ENCODE results near the gene MAPK7.

MAPK7 gene

GRCh38 chr17:19386051-19386929 is 8.0 kb downstream of the MAPK7 start:
- no peak overlapping the region for H3K4me3 Mint-ChIP-seq
- H3K27me3 Mint-ChIP-seq (ENCODE audit: low read depth), result peaks cover 33% of the 10 kb centered on the region
- no peak overlapping the region for H3K27ac Mint-ChIP-seq
- H3K4me1 Mint-ChIP-seq (ENCODE audit: low read depth), result peaks cover 2% of the 10 kb centered on the region
- H3K9me3 Mint-ChIP-seq, result no peaks in the 10 kb centered on the region
- peaks cover 15% of the 10 kb centered on the region for H3K36me3 Mint-ChIP-seq (ENCODE audit: low read depth)

GRCh38 chr17:19386974-19387920 is 8.9 kb downstream of the MAPK7 start, which contains the start of gene MFAP4:
MFAP4 (minus strand) TSS chr17:19387190; CDS start chr17:19387155, 35 bp downstream.
- Mint-ChIP-seq H3K27me3 (ENCODE audit: low read depth) (peaks cover 35% of the 10 kb centered on the region), H3K4me1 (ENCODE audit: low read depth) (peaks cover 2% of the 10 kb centered on the region), H3K4me3 (no peak within 1 kb of the TSS), H3K9me3 (no peaks in the 10 kb centered on the region), H3K27ac (no peak within 1 kb of the TSS), H3K36me3 (ENCODE audit: low read depth) (peaks cover 13% of the 10 kb centered on the region)

- Mint-ChIP-seq H3K4me1 (ENCODE audit: low read depth) (peaks cover 2% of the 10 kb centered on the region), H3K27me3 (ENCODE audit: low read depth) (peaks cover 41% of the 10 kb centered on the region), H3K4me3 (no peak overlapping the region), H3K9me3 (no peaks in the 10 kb centered on the region), H3K36me3 (ENCODE audit: low read depth) (peaks cover 10% of the 10 kb centered on the region), H3K27ac (no peak overlapping the region)
These were observed 9.7 kb downstream of the MAPK7 start for GRCh38 chr17:19387921-19388521.

- H3K9me3 Mint-ChIP-seq, result no peaks in the 10 kb centered on the region
- H3K4me1 Mint-ChIP-seq (ENCODE audit: low read depth), result peaks cover 1% of the 10 kb centered on the region
- peaks cover 51% of the 10 kb centered on the region for H3K27me3 Mint-ChIP-seq (ENCODE audit: low read depth)
- no peak overlapping the region for H3K27ac Mint-ChIP-seq
- H3K36me3 Mint-ChIP-seq (ENCODE audit: low read depth), result peaks cover 5% of the 10 kb centered on the region
- no peak overlapping the region for H3K4me3 Mint-ChIP-seq
These were observed 10.8 kb downstream of the MAPK7 start for GRCh38 chr17:19388791-19389785.

- Mint-ChIP-seq H3K9me3 (no peaks in the 10 kb centered on the region), H3K27ac (no peak overlapping the region), H3K36me3 (ENCODE audit: low read depth) (no peaks in the 10 kb centered on the region), H3K4me1 (ENCODE audit: low read depth) (no peaks in the 10 kb centered on the region), H3K27me3 (ENCODE audit: low read depth) (peaks cover 63% of the 10 kb centered on the region), H3K4me3 (no peak overlapping the region)
These were observed 12.7 kb downstream of the MAPK7 start for GRCh38 chr17:19390951-19391350.

GRCh38 chr17:19391432-19391831 is 13.1 kb downstream of the MAPK7 start:
- Mint-ChIP-seq H3K9me3 (no peaks in the 10 kb centered on the region), H3K27me3 (ENCODE audit: low read depth) (peaks cover 65% of the 10 kb centered on the region), H3K4me3 (no peak overlapping the region), H3K27ac (no peak overlapping the region), H3K36me3 (ENCODE audit: low read depth) (no peaks in the 10 kb centered on the region), H3K4me1 (ENCODE audit: low read depth) (no peaks in the 10 kb centered on the region)

GRCh38 chr17:19392303-19392702 is 14.0 kb downstream of the MAPK7 start:
- Mint-ChIP-seq H3K36me3 (ENCODE audit: low read depth) (no peaks in the 10 kb centered on the region), H3K27ac (no peak overlapping the region), H3K27me3 (ENCODE audit: low read depth) (peaks cover 69% of the 10 kb centered on the region), H3K4me1 (ENCODE audit: low read depth) (no peaks in the 10 kb centered on the region), H3K9me3 (no peaks in the 10 kb centered on the region), H3K4me3 (no peak overlapping the region)

GRCh38 chr17:19397556-19398041 is 19.3 kb downstream of the MAPK7 start:
- Mint-ChIP-seq H3K27ac (no peak overlapping the region), H3K4me1 (ENCODE audit: low read depth) (peaks cover 3% of the 10 kb centered on the region)

GRCh38 chr17:19398301-19399181 is 20.2 kb downstream of the MAPK7 start:
- Mint-ChIP-seq H3K36me3 (ENCODE audit: low read depth) (no peaks in the 10 kb centered on the region), H3K27ac (no peak overlapping the region), H3K4me1 (ENCODE audit: low read depth) (peaks cover 3% of the 10 kb centered on the region)

More at GRCh38 chr17:19397556-19398041, 19.3 kb downstream of the MAPK7 start:
- H3K9me3 Mint-ChIP-seq, result no peaks in the 10 kb centered on the region
- peaks cover 43% of the 10 kb centered on the region for H3K27me3 Mint-ChIP-seq (ENCODE audit: low read depth)
- H3K4me3 Mint-ChIP-seq, result no peak overlapping the region
- H3K36me3 Mint-ChIP-seq (ENCODE audit: low read depth), result no peaks in the 10 kb centered on the region

GRCh38 chr17:19399750-19400450 is 21.6 kb downstream of the MAPK7 start:
- Mint-ChIP-seq H3K27me3 (ENCODE audit: low read depth) (peaks cover 25% of the 10 kb centered on the region), H3K4me1 (ENCODE audit: low read depth) (peaks cover 3% of the 10 kb centered on the region), H3K9me3 (no peaks in the 10 kb centered on the region), H3K27ac (no peak overlapping the region), H3K36me3 (ENCODE audit: low read depth) (no peaks in the 10 kb centered on the region), H3K4me3 (no peak overlapping the region)

More at GRCh38 chr17:19398301-19399181, 20.2 kb downstream of the MAPK7 start:
- Mint-ChIP-seq H3K4me3 (no peak overlapping the region), H3K9me3 (no peaks in the 10 kb centered on the region), H3K27me3 (ENCODE audit: low read depth) (peaks cover 36% of the 10 kb centered on the region)

GRCh38 chr17:19401321-19402010 is 23.2 kb downstream of the MAPK7 start:
- Mint-ChIP-seq H3K27ac (no peak overlapping the region), H3K27me3 (ENCODE audit: low read depth) (peaks cover 17% of the 10 kb centered on the region), H3K4me3 (no peak overlapping the region), H3K36me3 (ENCODE audit: low read depth) (no peaks in the 10 kb centered on the region), H3K4me1 (ENCODE audit: low read depth) (peaks cover 3% of the 10 kb centered on the region), H3K9me3 (no peaks in the 10 kb centered on the region)

GRCh38 chr17:19402171-19402570 is 23.9 kb downstream of the MAPK7 start:
- peaks cover 13% of the 10 kb centered on the region for H3K27me3 Mint-ChIP-seq (ENCODE audit: low read depth)
- H3K9me3 Mint-ChIP-seq, result no peaks in the 10 kb centered on the region
- H3K4me1 Mint-ChIP-seq (ENCODE audit: low read depth), result peaks cover 3% of the 10 kb centered on the region
- H3K36me3 Mint-ChIP-seq (ENCODE audit: low read depth), result no peaks in the 10 kb centered on the region
- no peak overlapping the region for H3K27ac Mint-ChIP-seq
- no peak overlapping the region for H3K4me3 Mint-ChIP-seq

Data from T-helper 1 cell treated with Interleukin-12 subunit alpha and Interleukin-12 subunit beta and Interleukin-4 antibody, amounts not matched to agents 30 μg/mL and 1 μg/mL, for 36 hours (primary cell).